ENCODE measurements around the gene BCAS3.

DNA sequence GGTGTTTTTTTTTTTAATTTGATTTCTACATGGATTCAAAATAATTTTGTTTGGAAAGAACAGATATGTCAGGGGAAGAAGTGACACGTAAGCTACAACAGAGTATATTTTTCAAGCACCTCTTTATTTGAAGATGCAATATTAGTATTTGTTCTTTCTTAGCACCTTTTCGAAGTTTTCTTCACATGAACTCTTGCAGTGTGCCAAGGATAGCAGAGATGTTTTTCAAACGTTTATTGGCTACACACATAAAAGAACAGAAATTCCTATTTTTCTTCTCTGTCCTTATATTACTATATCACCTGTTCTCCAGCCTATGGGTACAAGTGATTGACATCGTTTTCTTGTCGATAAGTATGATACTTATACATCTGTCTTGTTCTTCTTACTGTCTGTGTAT, 529.3 kb downstream of the BCAS3 start:
- TF ChIP-seq POLR2A (IDR thresholded peaks at IDR 0.05; ENCODE audit: low read length) (no peak), GATA1 (IDR thresholded peaks at IDR 0.05; ENCODE audit: low read depth, low read length) (no peak)

All from erythroblast (primary cell).